ENCODE measurements around the gene PIK3R2. TPM values are rescaled to one million over a fixed set of nuclear protein-coding genes. Genes with fewer than 3 reads are reported as not detected.
A peak's percentile ranks its signal among the peaks of the same experiment; 100 is the strongest.

Gene PIK3R2
- total and polyA plus RNA-seq, 4 donors: 1.5 to 37.8 (median 7.7) TPM

- no peak for DNase-seq (ENCODE audit: low spot score)
- WGBS: 97% methylated on average over 66 of the region's 66 CpGs
- Histone ChIP-seq H3K27ac (ENCODE audit: low read depth in 1 of 2, low read length in 2 of 2) (no peak overlapping the region), H3K27me3 (ENCODE audit: control insufficient read depth in 4 of 4, insufficient read depth in 4 of 4, low read length in 3 of 4) (no peaks in the 10 kb centered on the region), H3K4me3 (ENCODE audit: low read depth in 1 of 3, low read length in 3 of 3) (no peak overlapping the region), H3K9me3 (ENCODE audit: control insufficient read depth in 4 of 4, low read length in 3 of 4) (no peaks in the 10 kb centered on the region), H3K4me1 (ENCODE audit: control insufficient read depth in 4 of 4, insufficient read depth in 4 of 4, low read length in 3 of 4) (peaks cover 0 to 7% (median 3%) of the 10 kb centered on the region in 4 donors), H3K36me3 (ENCODE audit: control insufficient read depth in 4 of 4, insufficient read depth in 3 of 4, low read depth in 1 of 4, low read length in 3 of 4) (peaks cover 9 to 32% (median 13%) of the 10 kb centered on the region in 4 donors), H3K9ac (ENCODE audit: low read depth in 1 of 2, low read length in 2 of 2) (no peak overlapping the region)
- TF ChIP-seq SP1 (IDR thresholded peaks at IDR 0.05) (no peak), FOXA1 (IDR thresholded peaks at IDR 0.05) (no peak), FOXA2 (IDR thresholded peaks at IDR 0.05) (no peak), TAF1 (conservative IDR thresholded peaks at IDR 0.05) (no peak), EGR1 (IDR thresholded peaks at IDR 0.05; ENCODE audit: low read depth in 2 of 2) (no peak), JUND (IDR thresholded peaks at IDR 0.05) (no peak), ZBTB33 (IDR thresholded peaks at IDR 0.05) (no peak)
- TF ChIP-seq, protein P1, sequence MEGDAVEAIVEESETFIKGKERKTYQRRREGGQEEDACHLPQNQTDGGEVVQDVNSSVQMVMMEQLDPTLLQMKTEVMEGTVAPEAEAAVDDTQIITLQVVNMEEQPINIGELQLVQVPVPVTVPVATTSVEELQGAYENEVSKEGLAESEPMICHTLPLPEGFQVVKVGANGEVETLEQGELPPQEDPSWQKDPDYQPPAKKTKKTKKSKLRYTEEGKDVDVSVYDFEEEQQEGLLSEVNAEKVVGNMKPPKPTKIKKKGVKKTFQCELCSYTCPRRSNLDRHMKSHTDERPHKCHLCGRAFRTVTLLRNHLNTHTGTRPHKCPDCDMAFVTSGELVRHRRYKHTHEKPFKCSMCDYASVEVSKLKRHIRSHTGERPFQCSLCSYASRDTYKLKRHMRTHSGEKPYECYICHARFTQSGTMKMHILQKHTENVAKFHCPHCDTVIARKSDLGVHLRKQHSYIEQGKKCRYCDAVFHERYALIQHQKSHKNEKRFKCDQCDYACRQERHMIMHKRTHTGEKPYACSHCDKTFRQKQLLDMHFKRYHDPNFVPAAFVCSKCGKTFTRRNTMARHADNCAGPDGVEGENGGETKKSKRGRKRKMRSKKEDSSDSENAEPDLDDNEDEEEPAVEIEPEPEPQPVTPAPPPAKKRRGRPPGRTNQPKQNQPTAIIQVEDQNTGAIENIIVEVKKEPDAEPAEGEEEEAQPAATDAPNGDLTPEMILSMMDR (IDR thresholded peaks at IDR 0.05; ENCODE audit: low read depth, low read length, missing input control): no peak
Measured at GRCh38 chr19:18168673-18169381, 15.9 kb downstream of the PIK3R2 start.

GRCh38 chr19:18170714-18171255 is 17.8 kb downstream of the PIK3R2 start:
- no peaks in the 10 kb centered on the region for H3K27me3 ChIP-seq (ENCODE audit: control insufficient read depth in 4 of 4, insufficient read depth in 4 of 4, low read length in 3 of 4)
- peaks cover 4 to 13% (median 8%) of the 10 kb centered on the region in 4 donors for H3K4me1 ChIP-seq (ENCODE audit: control insufficient read depth in 4 of 4, insufficient read depth in 4 of 4, low read length in 3 of 4)
- no peak overlapping the region for H3K4me3 ChIP-seq (ENCODE audit: low read depth in 1 of 3, low read length in 3 of 3)
- H3K9me3 ChIP-seq (ENCODE audit: control insufficient read depth in 4 of 4, low read length in 3 of 4): no peaks in the 10 kb centered on the region
- peak overlapping the region; percentile 23 to 44 for H3K27ac ChIP-seq (ENCODE audit: low read depth in 1 of 2, low read length in 2 of 2)
- peak overlapping the region in 1 of 2 donors; percentile 7 for H3K9ac ChIP-seq (ENCODE audit: low read depth in 1 of 2, low read length in 2 of 2)
- TF ChIP-seq NR2F2 (IDR thresholded peaks at IDR 0.05) (no peak), SP1 (IDR thresholded peaks at IDR 0.05) (no peak), FOXA2 (IDR thresholded peaks at IDR 0.05) (no peak), FOXA1 (IDR thresholded peaks at IDR 0.05) (no peak), GABPA (IDR thresholded peaks at IDR 0.05 in 1 of 2, conservative IDR thresholded peaks at IDR 0.05 in 1 of 2) (no peak), ZBTB33 (IDR thresholded peaks at IDR 0.05) (no peak)
- TF ChIP-seq, protein P1 (IDR thresholded peaks at IDR 0.05; ENCODE audit: low read depth, low read length, missing input control): no peak
- TF ChIP-seq, protein P2, sequence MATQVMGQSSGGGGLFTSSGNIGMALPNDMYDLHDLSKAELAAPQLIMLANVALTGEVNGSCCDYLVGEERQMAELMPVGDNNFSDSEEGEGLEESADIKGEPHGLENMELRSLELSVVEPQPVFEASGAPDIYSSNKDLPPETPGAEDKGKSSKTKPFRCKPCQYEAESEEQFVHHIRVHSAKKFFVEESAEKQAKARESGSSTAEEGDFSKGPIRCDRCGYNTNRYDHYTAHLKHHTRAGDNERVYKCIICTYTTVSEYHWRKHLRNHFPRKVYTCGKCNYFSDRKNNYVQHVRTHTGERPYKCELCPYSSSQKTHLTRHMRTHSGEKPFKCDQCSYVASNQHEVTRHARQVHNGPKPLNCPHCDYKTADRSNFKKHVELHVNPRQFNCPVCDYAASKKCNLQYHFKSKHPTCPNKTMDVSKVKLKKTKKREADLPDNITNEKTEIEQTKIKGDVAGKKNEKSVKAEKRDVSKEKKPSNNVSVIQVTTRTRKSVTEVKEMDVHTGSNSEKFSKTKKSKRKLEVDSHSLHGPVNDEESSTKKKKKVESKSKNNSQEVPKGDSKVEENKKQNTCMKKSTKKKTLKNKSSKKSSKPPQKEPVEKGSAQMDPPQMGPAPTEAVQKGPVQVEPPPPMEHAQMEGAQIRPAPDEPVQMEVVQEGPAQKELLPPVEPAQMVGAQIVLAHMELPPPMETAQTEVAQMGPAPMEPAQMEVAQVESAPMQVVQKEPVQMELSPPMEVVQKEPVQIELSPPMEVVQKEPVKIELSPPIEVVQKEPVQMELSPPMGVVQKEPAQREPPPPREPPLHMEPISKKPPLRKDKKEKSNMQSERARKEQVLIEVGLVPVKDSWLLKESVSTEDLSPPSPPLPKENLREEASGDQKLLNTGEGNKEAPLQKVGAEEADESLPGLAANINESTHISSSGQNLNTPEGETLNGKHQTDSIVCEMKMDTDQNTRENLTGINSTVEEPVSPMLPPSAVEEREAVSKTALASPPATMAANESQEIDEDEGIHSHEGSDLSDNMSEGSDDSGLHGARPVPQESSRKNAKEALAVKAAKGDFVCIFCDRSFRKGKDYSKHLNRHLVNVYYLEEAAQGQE (IDR thresholded peaks at IDR 0.05): no peak
- DNase-seq (ENCODE audit: low spot score): no peak
- H3K36me3 ChIP-seq (ENCODE audit: control insufficient read depth in 4 of 4, insufficient read depth in 3 of 4, low read depth in 1 of 4, low read length in 3 of 4): peaks cover 7 to 27% (median 9%) of the 10 kb centered on the region in 4 donors
- WGBS: 70% methylated on average over 16 of the region's 16 CpGs
